SK-N-MC (cell line): Measurements from ENCODE around the gene ALDH4A1.

Experiments
- EZH2 ChIP-seq: fragments of 200-600 bp; sonication (generic); IDR thresholded peaks from one replicate; pipeline ENCODE4 v1.6.1; 2017; ENCODE audit warnings: antibody characterized with exemption
- POLR2AphosphoS5 ChIP-seq: IDR thresholded peaks from 2 replicates; pipeline ENCODE4 v1.6.1; 2012; ENCODE audit warnings: mild to moderate bottlenecking, low read depth, low read length, borderline replicate concordance

- TF ChIP-seq POLR2AphosphoS5, result no peak
- TF ChIP-seq EZH2, result no peak
These were observed 41.3 kb downstream of the ALDH4A1 start for GRCh38 chr1:18861082-18861481.
